GM15510 (cell line): ENCODE data around the gene IL12RB2.

Source experiments
- POLR2A ChIP-seq: IDR thresholded peaks from 3 replicates; pipeline ENCODE4 v1.6.1; 2011; ENCODE audit warnings: borderline replicate concordance; ENCODE audit not compliant: insufficient read length; ENCODE audit errors: extremely low read depth

The IL12RB2 gene

GRCh38 chr1:67430358-67431155 lies 122.9 kb downstream of the IL12RB2 start, which contains the start of gene SERBP1:
TSS of gene SERBP1 (minus strand) at chr1:67430402. CDS start at chr1:67430300, 102 bp downstream.
- peak; percentile 66 for TF ChIP-seq POLR2A

- no peak for TF ChIP-seq POLR2A
Measured at GRCh38 chr1:67431156-67431765, 123.6 kb downstream of the IL12RB2 start.

- no peak for TF ChIP-seq POLR2A
Measured at GRCh38 chr1:67431869-67432578, 124.4 kb downstream of the IL12RB2 start.

GRCh38 chr1:67432745-67433144 lies 125.1 kb downstream of the IL12RB2 start:
- no peak for TF ChIP-seq POLR2A

GRCh38 chr1:67433837-67434236 lies 126.2 kb downstream of the IL12RB2 start:
- no peak for TF ChIP-seq POLR2A

- TF ChIP-seq POLR2A, result no peak
Measured at GRCh38 chr1:67434491-67434890, 126.8 kb downstream of the IL12RB2 start.

GRCh38 chr1:67436511-67437055 lies 128.9 kb downstream of the IL12RB2 start:
- no peak for TF ChIP-seq POLR2A

GRCh38 chr1:67437961-67438360 lies 130.3 kb downstream of the IL12RB2 start:
- no peak for TF ChIP-seq POLR2A

- TF ChIP-seq POLR2A, result no peak
Measured at GRCh38 chr1:67439277-67440029, 131.8 kb downstream of the IL12RB2 start.

- no peak for TF ChIP-seq POLR2A
Measured at GRCh38 chr1:67440339-67440738, 132.7 kb downstream of the IL12RB2 start.

GRCh38 chr1:67441183-67441582 lies 133.5 kb downstream of the IL12RB2 start:
- no peak for TF ChIP-seq POLR2A

- TF ChIP-seq POLR2A, result no peak
Measured at GRCh38 chr1:67441739-67442281, 134.1 kb downstream of the IL12RB2 start.
